Choroid plexus epithelial cell (primary cell): ENCODE results near the gene PIP4K2C.
"Not testable (repeated sequence)": the region's sequence is repeated elsewhere in the genome, so short reads cannot be mapped to it uniquely, and the experiment has no call there.

ENCODE experiments used
- DNase-seq: peaks from one replicate; pipeline ENCODE4 v3.0.0-alpha.2; 2010; ENCODE audit warnings: low read depth
- H3K4me3 ChIP-seq: 2 replicates; pipeline ENCODE4 v1.5.1; 2011; ENCODE audit warnings: low read depth, mild to moderate bottlenecking, control low read depth, low read length, moderate library complexity
- TF ChIP-seq, protein P1 (sequence below): conservative IDR thresholded peaks from 2 replicates; pipeline ENCODE4 v1.5.1; 2011; ENCODE audit warnings: low read depth, mild to moderate bottlenecking, control low read depth, inconsistent platforms, low read length, moderate library complexity

The PIP4K2C gene

DNA sequence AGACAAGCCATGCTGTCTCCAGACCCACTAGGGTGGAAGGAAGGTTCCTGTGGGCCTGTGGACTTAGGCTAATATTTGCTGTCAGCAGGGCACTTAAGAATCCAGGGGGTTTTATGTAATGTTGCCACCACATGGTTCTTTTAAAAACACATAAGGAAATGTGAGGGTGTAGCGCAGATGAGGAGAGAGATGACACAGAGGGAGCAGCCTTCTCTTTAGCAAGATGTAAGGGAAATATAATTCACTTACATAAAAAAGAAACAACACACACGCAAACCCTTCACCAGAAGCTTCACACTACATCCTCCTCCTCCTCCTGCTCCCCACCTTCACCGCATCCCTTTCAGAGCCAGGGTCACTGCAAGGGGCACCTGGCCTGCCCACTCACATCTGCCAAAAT, 4.9 kb upstream of the PIP4K2C start:
- no peak for DNase-seq
- TF ChIP-seq, protein P1, sequence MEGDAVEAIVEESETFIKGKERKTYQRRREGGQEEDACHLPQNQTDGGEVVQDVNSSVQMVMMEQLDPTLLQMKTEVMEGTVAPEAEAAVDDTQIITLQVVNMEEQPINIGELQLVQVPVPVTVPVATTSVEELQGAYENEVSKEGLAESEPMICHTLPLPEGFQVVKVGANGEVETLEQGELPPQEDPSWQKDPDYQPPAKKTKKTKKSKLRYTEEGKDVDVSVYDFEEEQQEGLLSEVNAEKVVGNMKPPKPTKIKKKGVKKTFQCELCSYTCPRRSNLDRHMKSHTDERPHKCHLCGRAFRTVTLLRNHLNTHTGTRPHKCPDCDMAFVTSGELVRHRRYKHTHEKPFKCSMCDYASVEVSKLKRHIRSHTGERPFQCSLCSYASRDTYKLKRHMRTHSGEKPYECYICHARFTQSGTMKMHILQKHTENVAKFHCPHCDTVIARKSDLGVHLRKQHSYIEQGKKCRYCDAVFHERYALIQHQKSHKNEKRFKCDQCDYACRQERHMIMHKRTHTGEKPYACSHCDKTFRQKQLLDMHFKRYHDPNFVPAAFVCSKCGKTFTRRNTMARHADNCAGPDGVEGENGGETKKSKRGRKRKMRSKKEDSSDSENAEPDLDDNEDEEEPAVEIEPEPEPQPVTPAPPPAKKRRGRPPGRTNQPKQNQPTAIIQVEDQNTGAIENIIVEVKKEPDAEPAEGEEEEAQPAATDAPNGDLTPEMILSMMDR, result no peak
- H3K4me3 ChIP-seq, result no peak overlapping the region

DNA sequence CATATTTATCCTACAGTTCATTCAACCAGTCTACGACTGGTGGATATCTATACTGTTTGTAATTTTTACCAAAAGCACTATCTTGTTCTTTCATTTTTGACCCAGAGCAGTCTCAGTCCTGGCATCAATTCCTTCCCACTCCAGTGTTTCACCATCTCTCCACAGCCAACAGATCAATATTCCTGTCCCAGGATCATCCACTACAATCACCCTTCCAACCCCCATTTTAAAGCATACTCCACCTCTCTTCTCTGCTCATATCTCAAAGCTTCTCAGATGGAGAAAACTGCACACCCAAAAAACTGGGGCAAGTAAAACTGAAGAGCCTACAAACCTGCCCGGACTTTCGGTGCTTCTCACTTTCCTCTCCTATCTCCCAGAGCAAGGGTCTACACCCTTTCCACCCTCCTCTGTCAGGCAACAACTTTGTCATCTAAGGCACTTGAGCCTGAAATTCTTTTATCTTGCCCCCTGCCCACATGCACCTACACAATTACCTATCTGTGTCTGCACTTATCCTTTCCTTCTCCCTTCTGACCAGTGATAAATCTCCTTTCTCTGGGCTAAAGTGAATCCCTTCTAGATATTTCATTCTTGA, 4.1 kb upstream of the PIP4K2C start:
- TF ChIP-seq, protein P1, result no peak
- DNase-seq, result no peak

DNA sequence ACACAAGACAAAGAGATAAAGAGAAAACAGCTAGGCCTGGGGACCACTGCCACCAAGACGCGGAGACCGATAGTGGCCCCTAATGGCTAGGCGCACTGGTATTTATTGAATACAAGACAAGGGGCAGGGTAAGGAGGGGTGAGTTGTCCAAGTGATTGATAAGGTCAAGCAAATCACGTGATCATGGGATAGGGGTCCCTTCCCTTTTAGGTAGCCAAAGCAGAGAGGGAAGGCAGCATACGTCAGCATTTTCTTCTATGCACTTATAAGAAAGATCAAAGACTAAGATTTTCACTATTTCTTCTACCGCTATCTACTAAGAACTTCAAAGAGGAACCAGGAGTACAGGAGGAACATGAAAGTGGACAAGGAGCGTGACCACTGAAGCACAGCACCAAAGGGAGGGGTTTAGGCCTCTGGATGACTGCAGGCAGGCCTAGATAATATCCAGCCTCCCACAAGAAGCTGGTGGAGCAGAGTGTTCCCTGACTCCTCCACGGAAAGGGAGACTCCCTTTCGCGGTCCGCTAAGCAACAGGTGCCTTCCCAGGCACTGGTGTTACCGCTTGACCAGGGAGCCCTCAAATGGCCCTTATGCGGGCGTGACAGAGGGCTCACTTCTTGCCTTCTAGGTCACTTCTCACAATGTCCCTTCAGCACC, 1.9 kb upstream of the PIP4K2C start:
- DNase-seq, H3K4me3 ChIP-seq: not testable (repeated sequence)

More for the DNA sequence above, 4.1 kb upstream of the PIP4K2C start:
- no peak overlapping the region for H3K4me3 ChIP-seq

DNA sequence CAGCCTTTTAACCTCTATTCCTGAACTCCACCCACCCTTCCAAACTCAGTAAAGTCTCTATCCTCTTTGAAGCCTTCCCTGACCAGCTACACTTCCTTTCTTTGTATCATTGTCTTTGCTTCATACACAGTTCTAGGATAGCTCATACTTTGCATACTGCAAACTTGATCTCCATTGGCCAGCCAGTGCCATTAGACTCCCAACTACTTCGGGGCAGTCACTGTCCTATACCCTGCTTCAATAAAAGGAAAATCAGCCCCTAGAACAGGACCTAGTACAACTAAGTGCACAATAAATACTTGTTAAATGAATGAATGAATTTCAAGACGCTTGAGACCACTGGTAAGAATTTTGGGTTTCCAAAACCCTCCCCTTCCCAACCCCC, 521 bp upstream of the PIP4K2C start:
- DNase-seq, result no peak
- TF ChIP-seq, protein P1, result no peak
- H3K4me3 ChIP-seq, result peak overlapping the region; percentile 89

DNA sequence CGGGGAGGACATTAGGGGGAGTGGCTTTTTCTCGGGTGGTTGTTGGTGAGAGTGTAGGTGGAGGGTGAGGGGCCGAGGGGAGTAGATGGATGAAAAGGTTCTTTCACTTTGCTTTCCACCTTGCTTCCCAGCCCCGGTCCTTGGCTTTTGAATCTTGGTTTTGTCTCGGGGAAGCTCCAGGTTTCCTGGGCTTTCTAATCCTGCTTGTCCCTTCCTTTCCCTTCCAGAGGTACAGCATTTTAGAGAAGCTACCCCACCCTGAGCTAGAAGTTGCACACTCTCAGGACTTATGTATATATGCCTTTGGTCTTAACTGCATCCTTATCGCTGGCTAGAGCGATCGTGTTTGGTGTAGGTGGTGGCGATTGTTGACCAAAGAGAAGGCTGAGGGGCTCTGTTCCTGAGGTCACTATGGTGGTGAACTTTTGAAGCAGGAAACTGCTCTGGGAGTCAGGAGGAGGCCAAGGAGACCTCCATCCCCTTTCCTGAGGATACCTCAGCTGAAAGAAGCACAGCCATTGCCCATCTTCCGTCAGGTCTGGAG, 862 bp downstream of the PIP4K2C start:
- no peak for DNase-seq
- TF ChIP-seq, protein P1, result no peak

DNA sequence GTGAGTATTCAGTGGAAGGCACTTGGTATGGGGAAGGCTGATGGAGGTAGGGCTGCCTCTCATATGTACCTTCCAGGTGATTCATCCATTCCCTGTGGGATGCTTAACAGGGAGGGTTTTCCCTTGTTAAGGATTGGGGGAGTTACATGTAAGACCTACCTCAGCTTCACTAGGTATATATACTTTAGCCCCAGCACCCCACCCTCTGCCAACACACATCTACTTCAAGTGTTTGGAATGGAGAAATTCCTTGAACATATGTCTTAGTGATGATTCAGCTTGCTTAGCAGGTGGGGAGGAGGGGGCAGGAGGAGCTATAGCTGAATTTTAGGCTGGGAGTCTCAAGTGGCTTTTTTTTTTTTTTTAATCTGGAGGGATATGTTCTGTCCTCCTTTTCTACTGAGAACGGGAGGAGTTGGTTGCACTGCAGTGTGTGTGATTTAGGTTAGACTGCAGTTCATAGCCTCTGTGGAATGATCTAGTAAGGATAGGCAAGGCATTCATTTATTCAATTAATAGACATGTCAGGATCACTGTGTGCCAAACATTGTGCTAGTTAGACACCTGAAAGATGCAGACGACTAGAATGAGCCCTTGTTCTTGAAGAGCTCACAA, 1.7 kb downstream of the PIP4K2C start:
- DNase-seq, result no peak
- TF ChIP-seq, protein P1, result no peak
- H3K4me3 ChIP-seq, result no peak overlapping the region

More for the DNA sequence above, 862 bp downstream of the PIP4K2C start:
- peak overlapping the region; percentile 89 for H3K4me3 ChIP-seq

DNA sequence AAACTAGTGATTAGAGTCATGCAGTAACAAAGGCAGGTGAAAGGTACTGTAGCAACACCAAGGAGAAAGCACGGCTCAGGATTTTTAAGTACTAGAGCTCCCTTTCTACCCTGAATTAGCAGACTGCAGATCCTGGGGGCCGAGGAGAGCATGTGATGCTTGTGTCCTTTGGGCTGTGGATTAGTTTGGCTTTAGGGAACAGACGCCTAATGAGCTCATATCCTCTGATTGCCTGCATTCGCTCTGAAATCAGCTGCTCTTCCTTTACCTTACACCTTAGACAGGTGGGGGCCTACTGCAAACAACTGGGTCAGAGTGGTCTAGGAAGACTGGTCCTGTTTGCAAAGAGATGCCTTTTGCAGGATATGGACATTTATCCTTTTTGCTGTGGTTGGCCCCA, 2.2 kb downstream of the PIP4K2C start:
- TF ChIP-seq, protein P1, result no peak
- no peak overlapping the region for H3K4me3 ChIP-seq
- no peak for DNase-seq
